Body of pancreas (tissue), 4 donors: Measurements from ENCODE around the gene SH2D7.

Experiments used
- CTCF ChIP-seq, 7 experiments: fragments of 450-650 bp in 4 of 7; fragments of 200-600 bp in 3 of 7; sonication (generic) in 3 of 7; IDR thresholded peaks; one replicate each; pipeline ENCODE4 v1.5.1; 2016 to 2019; ENCODE audit warnings: antibody characterized with exemption in 7 of 7
- POLR2A ChIP-seq, 3 donors: fragments of 450-650 bp; IDR thresholded peaks; one replicate each; pipeline ENCODE4 v1.6.1; 2016; ENCODE audit warnings: antibody characterized with exemption in 3 of 3, mild to moderate bottlenecking in 2 of 3

GRCh38 chr15:78077871-78078210 lies 14.5 kb upstream of the SH2D7 start:
- no peak for TF ChIP-seq POLR2A (IDR thresholded peaks at IDR 0.05)
- TF ChIP-seq CTCF (IDR thresholded peaks at IDR 0.05), result no peak
